ENCODE measurements around the gene CHRNB2.

DNA sequence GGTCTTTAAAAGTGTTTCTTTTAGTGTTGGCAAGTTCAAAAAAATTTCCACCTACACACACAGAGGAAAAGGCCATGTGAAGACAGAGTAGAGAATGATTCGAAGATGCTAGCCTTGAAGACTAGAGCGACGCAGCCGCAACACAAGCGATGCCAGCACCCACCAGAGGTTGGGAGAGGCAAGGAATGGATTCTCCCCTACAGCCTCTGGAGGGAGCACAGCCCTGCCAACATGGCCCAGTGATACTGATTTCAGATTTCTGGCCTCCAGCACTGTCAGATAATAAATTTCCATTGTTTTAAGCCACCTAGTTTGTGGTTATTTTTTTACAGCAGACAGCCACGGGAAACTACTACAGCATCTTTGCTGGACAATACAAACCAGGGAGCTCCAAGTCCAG lies 47.3 kb downstream of the CHRNB2 start:
- TF ChIP-seq, protein P1, sequence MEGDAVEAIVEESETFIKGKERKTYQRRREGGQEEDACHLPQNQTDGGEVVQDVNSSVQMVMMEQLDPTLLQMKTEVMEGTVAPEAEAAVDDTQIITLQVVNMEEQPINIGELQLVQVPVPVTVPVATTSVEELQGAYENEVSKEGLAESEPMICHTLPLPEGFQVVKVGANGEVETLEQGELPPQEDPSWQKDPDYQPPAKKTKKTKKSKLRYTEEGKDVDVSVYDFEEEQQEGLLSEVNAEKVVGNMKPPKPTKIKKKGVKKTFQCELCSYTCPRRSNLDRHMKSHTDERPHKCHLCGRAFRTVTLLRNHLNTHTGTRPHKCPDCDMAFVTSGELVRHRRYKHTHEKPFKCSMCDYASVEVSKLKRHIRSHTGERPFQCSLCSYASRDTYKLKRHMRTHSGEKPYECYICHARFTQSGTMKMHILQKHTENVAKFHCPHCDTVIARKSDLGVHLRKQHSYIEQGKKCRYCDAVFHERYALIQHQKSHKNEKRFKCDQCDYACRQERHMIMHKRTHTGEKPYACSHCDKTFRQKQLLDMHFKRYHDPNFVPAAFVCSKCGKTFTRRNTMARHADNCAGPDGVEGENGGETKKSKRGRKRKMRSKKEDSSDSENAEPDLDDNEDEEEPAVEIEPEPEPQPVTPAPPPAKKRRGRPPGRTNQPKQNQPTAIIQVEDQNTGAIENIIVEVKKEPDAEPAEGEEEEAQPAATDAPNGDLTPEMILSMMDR (conservative IDR thresholded peaks at IDR 0.05; ENCODE audit: low read depth, low read length) = no peak
- no peak for TF ChIP-seq EZH2 (IDR thresholded peaks at IDR 0.05; ENCODE audit: borderline replicate concordance, low read depth, low read length, poor library complexity, severe bottlenecking)

Data from A673 (cell line).